Activated CD4-positive, CD25-positive, alpha-beta regulatory T cell treated with anti-CD3 and anti-CD28 coated beads, Interleukin-2, amount 50 U/mL, for 24 hours (primary cell): ENCODE measurements around the gene RNF44.
A peak's percentile ranks its signal among the peaks of the same experiment; 100 is the strongest.
"Not testable (repeated sequence)": the region's sequence is repeated elsewhere in the genome, so short reads cannot be mapped to it uniquely, and the experiment has no call there.

Experiments used
- ATAC-seq, 2 donors: fragments of 150-1000 bp; cut with Tn5 transposase; one replicate each; pipeline ENCODE4 v1.10.0; 2021; ENCODE audit warnings: mild to moderate bottlenecking in 1 of 2, moderate library complexity in 1 of 2

RNF44 gene

GRCh38 chr5:176515396-176515795 lies 21.8 kb downstream of the RNF44 start:
- ATAC-seq: no peak

GRCh38 chr5:176514244-176514950 lies 22.8 kb downstream of the RNF44 start:
- ATAC-seq: no peak

- no peak for ATAC-seq
Observed at GRCh38 chr5:176513788-176514187, 23.4 kb downstream of the RNF44 start.

GRCh38 chr5:176508603-176509002 lies 28.6 kb downstream of the RNF44 start:
- no peak for ATAC-seq

GRCh38 chr5:176507911-176508310 lies 29.3 kb downstream of the RNF44 start:
- ATAC-seq: no peak

- no peak for ATAC-seq
Observed at GRCh38 chr5:176503496-176503895, 33.7 kb downstream of the RNF44 start.

GRCh38 chr5:176501333-176501732 lies 35.9 kb downstream of the RNF44 start:
- no peak for ATAC-seq

GRCh38 chr5:176500511-176500910 lies 36.7 kb downstream of the RNF44 start:
- no peak for ATAC-seq

GRCh38 chr5:176499273-176499672 lies 37.9 kb downstream of the RNF44 start:
- no peak for ATAC-seq

- no peak for ATAC-seq
Observed at GRCh38 chr5:176497852-176498251, 39.4 kb downstream of the RNF44 start.

- no peak for ATAC-seq
Observed at GRCh38 chr5:176492431-176492830, 44.8 kb downstream of the RNF44 start.

- ATAC-seq: no peak
Observed at GRCh38 chr5:176491901-176492300, 45.3 kb downstream of the RNF44 start.

- no peak for ATAC-seq
Observed at GRCh38 chr5:176491101-176491502, 46.1 kb downstream of the RNF44 start.

- no peak for ATAC-seq
Observed at GRCh38 chr5:176490301-176490700, 46.9 kb downstream of the RNF44 start.

GRCh38 chr5:176489077-176489476 lies 48.1 kb downstream of the RNF44 start:
- ATAC-seq: no peak

- ATAC-seq: not testable (repeated sequence)
Observed at GRCh38 chr5:176487160-176487559, 50.0 kb downstream of the RNF44 start.

GRCh38 chr5:176486189-176486757 lies 50.9 kb downstream of the RNF44 start:
- no peak for ATAC-seq

- ATAC-seq: no peak
Observed at GRCh38 chr5:176485176-176485575, 52.0 kb downstream of the RNF44 start.

- ATAC-seq: peak in 1 of 2 donors; percentile 30
Observed at GRCh38 chr5:176481711-176482110, 55.5 kb downstream of the RNF44 start.
